DND-41 (cell line): ENCODE results near the gene IGSF23.

ENCODE experiments used
- ATAC-seq: fragments of 200-7000 bp; cut with Tn5 transposase; 3 replicates; pipeline ENCODE4 v1.9.1; 2021; ENCODE audit warnings: low read depth; ENCODE audit not compliant: insufficient read depth
- DNase-seq: peaks from one replicate; pipeline ENCODE4 v3.0.0-alpha.2; 2020
- H2AFZ ChIP-seq: 2 replicates; pipeline ENCODE4 v1.6.0; 2012; ENCODE audit warnings: low read depth, low read length
- H3K27ac ChIP-seq: 2 replicates; pipeline ENCODE4 v1.5.1; 2012; ENCODE audit warnings: low read length, inconsistent platforms
- H3K27me3 ChIP-seq: fragments of 200-600 bp; sonication (generic); 2 replicates; pipeline ENCODE4 v1.6.0; 2012; ENCODE audit warnings: low read length, mild to moderate bottlenecking, inconsistent platforms; ENCODE audit not compliant: insufficient read depth, poor library complexity
- H3K36me3 ChIP-seq: 2 replicates; pipeline ENCODE4 v1.5.1; 2012; ENCODE audit warnings: low read length, inconsistent platforms; ENCODE audit not compliant: insufficient read depth
- H3K4me1 ChIP-seq: 2 replicates; pipeline ENCODE4 v1.5.1; 2012; ENCODE audit warnings: mild to moderate bottlenecking, low read length; ENCODE audit not compliant: insufficient read depth
- H3K4me2 ChIP-seq: 2 replicates; pipeline ENCODE4 v1.6.0; 2012; ENCODE audit warnings: mild to moderate bottlenecking, moderate library complexity, low read length, inconsistent platforms; ENCODE audit not compliant: insufficient read depth
- H3K4me3 ChIP-seq, 2 experiments: fragments of 200-600 bp in 1 of 2; shearing (Covaris generic) in 1 of 2; 2 replicates each; pipeline ENCODE4 v1.5.1; 2012 to 2016; ENCODE audit warnings: inconsistent platforms in 2 of 2, low read length in 2 of 2, mild to moderate bottlenecking in 2 of 2, low read depth in 1 of 2, moderate library complexity in 1 of 2
- H3K79me2 ChIP-seq: 2 replicates; pipeline ENCODE4 v1.6.0; 2012; ENCODE audit warnings: low read length, inconsistent platforms; ENCODE audit not compliant: insufficient read depth
- H3K9ac ChIP-seq: 2 replicates; pipeline ENCODE4 v1.6.0; 2012; ENCODE audit warnings: low read depth, mild to moderate bottlenecking, inconsistent platforms, low read length, moderate library complexity
- H3K9me3 ChIP-seq: 2 replicates; pipeline ENCODE4 v1.5.1; 2012; ENCODE audit warnings: low read length, moderate library complexity, mild to moderate bottlenecking, inconsistent platforms; ENCODE audit not compliant: insufficient read depth, severe bottlenecking
- H4K20me1 ChIP-seq: 2 replicates; pipeline ENCODE4 v1.6.0; 2012; ENCODE audit warnings: low read length; ENCODE audit not compliant: insufficient read depth
- CTCF ChIP-seq: IDR thresholded peaks from 2 replicates; pipeline ENCODE4 v1.5.1; 2012; ENCODE audit warnings: borderline replicate concordance, low read length, moderate library complexity, mild to moderate bottlenecking; ENCODE audit not compliant: poor library complexity, severe bottlenecking; ENCODE audit errors: extremely low read depth
- EZH2 ChIP-seq: IDR thresholded peaks from 3 replicates; pipeline ENCODE4 v1.6.1; 2012; ENCODE audit warnings: borderline replicate concordance, low read depth, mild to moderate bottlenecking, moderate library complexity, low read length, inconsistent platforms; ENCODE audit not compliant: severe bottlenecking

The IGSF23 gene

GRCh38 chr19:44640518-44640917, 27.2 kb downstream of the IGSF23 start:
- ATAC-seq = no peak
- H3K9ac ChIP-seq = no peak overlapping the region
- H2AFZ ChIP-seq = no peak overlapping the region
- no peak for TF ChIP-seq CTCF
- no peak for TF ChIP-seq EZH2
- H3K4me3 ChIP-seq = no peak overlapping the region
- H3K27me3 ChIP-seq = no peaks in the 10 kb centered on the region
- H3K27ac ChIP-seq = no peak overlapping the region
- H3K79me2 ChIP-seq = no peaks in the 10 kb centered on the region
- H3K4me1 ChIP-seq = no peaks in the 10 kb centered on the region
- no peaks in the 10 kb centered on the region for H3K9me3 ChIP-seq
- no peaks in the 10 kb centered on the region for H4K20me1 ChIP-seq
- no peaks in the 10 kb centered on the region for H3K36me3 ChIP-seq
- no peak for DNase-seq
- H3K4me2 ChIP-seq = no peak overlapping the region

GRCh38 chr19:44641501-44642265, 28.3 kb downstream of the IGSF23 start:
- TF ChIP-seq CTCF (no peak), EZH2 (no peak)
- Histone ChIP-seq H3K9ac (no peak overlapping the region), H3K4me3 (no peak overlapping the region), H3K9me3 (no peaks in the 10 kb centered on the region), H3K4me2 (no peak overlapping the region), H3K4me1 (no peaks in the 10 kb centered on the region), H4K20me1 (no peaks in the 10 kb centered on the region), H3K79me2 (no peaks in the 10 kb centered on the region), H3K27me3 (no peaks in the 10 kb centered on the region), H3K27ac (no peak overlapping the region), H2AFZ (no peak overlapping the region), H3K36me3 (no peaks in the 10 kb centered on the region)
- ATAC-seq (no peak), DNase-seq (no peak)

- TF ChIP-seq CTCF (no peak), EZH2 (no peak)
- no peaks in the 10 kb centered on the region for H3K36me3 ChIP-seq
- no peak for DNase-seq
- H3K27ac ChIP-seq = no peak overlapping the region
- H4K20me1 ChIP-seq = no peaks in the 10 kb centered on the region
- no peak overlapping the region for H2AFZ ChIP-seq
- ATAC-seq = no peak
- no peak overlapping the region for H3K4me3 ChIP-seq
- H3K27me3 ChIP-seq = no peaks in the 10 kb centered on the region
- no peak overlapping the region for H3K9ac ChIP-seq
- H3K4me1 ChIP-seq = no peaks in the 10 kb centered on the region
- no peaks in the 10 kb centered on the region for H3K9me3 ChIP-seq
- no peaks in the 10 kb centered on the region for H3K79me2 ChIP-seq
- no peak overlapping the region for H3K4me2 ChIP-seq
Measured at GRCh38 chr19:44642377-44642776, 29.0 kb downstream of the IGSF23 start.
